ENCODE measurements around the gene PPP1CA. TPM values are rescaled to one million over a fixed set of nuclear protein-coding genes. Genes with fewer than 3 reads are reported as not detected.

Gene PPP1CA
- total RNA-seq, 1 donor from 2014 or later, result 144 TPM

DNA sequence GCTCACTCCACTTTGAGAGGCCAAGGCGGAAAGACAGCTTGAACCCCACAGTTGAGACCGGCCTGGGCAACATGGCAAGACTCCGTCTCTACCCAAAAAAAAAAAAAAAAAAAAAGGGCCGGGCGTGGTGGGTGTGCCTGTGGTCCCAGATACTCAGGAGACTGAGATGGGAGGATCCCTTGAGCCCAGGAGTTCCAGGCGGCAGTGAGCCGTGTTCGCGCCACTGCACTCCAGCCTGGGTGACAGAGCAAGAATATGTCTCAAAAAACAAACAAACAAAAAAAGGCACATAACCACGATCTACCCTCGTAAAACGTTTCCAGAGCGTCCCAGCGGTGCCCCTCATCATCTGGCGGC lies 10.7 kb downstream of the PPP1CA start:
- Histone ChIP-seq H3K36me3 (peaks cover 8% of the 10 kb centered on the region), H3K4me3 (peak overlapping the region; percentile 96), H3K4me1 (peaks cover 16% of the 10 kb centered on the region), H3K27me3 (ENCODE audit: low read depth) (no peaks in the 10 kb centered on the region), H3K27ac (peak overlapping the region; percentile 91), H3K9me3 (no peaks in the 10 kb centered on the region)
- intact Hi-C loops (cut with DNase I), result no loop called here
- TF ChIP-seq, protein P1, sequence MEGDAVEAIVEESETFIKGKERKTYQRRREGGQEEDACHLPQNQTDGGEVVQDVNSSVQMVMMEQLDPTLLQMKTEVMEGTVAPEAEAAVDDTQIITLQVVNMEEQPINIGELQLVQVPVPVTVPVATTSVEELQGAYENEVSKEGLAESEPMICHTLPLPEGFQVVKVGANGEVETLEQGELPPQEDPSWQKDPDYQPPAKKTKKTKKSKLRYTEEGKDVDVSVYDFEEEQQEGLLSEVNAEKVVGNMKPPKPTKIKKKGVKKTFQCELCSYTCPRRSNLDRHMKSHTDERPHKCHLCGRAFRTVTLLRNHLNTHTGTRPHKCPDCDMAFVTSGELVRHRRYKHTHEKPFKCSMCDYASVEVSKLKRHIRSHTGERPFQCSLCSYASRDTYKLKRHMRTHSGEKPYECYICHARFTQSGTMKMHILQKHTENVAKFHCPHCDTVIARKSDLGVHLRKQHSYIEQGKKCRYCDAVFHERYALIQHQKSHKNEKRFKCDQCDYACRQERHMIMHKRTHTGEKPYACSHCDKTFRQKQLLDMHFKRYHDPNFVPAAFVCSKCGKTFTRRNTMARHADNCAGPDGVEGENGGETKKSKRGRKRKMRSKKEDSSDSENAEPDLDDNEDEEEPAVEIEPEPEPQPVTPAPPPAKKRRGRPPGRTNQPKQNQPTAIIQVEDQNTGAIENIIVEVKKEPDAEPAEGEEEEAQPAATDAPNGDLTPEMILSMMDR (IDR thresholded peaks at IDR 0.05), result no peak
- ATAC-seq (no peak), DNase-seq (no peak)

DNA sequence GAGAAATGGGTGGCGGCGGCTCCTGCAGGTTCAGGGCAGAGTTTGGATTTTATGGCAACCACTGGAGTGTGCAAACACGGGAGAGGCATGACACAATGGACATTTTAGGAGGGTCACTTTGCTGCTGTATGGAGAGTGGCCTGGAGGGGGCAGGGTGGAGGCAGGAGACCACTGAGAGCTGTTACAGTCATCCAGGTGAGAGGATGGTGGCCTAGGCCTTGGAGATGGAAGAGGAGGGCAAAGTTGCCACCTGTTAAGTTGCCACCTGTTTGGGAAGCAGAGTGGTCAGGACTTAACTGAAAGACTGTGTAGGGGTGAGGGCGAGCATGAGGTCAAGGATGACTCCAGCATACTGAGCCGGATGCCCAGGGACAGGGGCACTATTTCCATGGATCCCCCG lies 12.2 kb downstream of the PPP1CA start:
- intact Hi-C loops (cut with DNase I), result loop anchor here (5.0 kb wide), 1 partner anchor 37 kb away; the partner anchor contains the start of gene POLD4
- ATAC-seq, result no peak
- Histone ChIP-seq H3K27ac (no peak overlapping the region), H3K9me3 (no peaks in the 10 kb centered on the region), H3K4me3 (no peak overlapping the region), H3K4me1 (peaks cover 16% of the 10 kb centered on the region), H3K27me3 (ENCODE audit: low read depth) (no peaks in the 10 kb centered on the region), H3K36me3 (no peaks in the 10 kb centered on the region)
- DNase-seq, result no peak
- TF ChIP-seq, protein P1 (IDR thresholded peaks at IDR 0.05), result peak; percentile 44

DNA sequence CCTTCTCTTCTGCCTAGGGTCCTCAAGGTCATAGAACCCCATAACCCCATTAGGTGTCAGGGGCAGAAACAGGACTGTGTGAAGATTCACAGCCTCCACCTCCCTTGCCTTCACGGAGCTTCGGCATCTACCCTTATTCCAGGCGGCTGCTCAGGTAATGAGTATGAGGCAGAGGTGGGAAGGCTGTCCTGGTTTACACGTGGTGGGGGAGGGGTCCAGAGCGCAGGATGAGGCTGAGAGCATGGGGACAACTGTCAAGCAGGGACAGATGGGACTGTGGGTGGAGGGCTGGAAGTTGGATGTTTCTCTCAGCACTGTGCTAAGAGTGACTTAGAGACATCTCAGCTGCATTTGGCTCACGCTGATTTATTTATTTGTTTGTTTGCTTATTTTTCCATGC lies 14.1 kb downstream of the PPP1CA start:
- Histone ChIP-seq H3K27me3 (ENCODE audit: low read depth) (no peaks in the 10 kb centered on the region), H3K36me3 (no peaks in the 10 kb centered on the region), H3K4me1 (peaks cover 15% of the 10 kb centered on the region), H3K9me3 (no peaks in the 10 kb centered on the region), H3K27ac (no peak overlapping the region), H3K4me3 (no peak overlapping the region)
- TF ChIP-seq, protein P1 (IDR thresholded peaks at IDR 0.05), result no peak
- intact Hi-C loops (cut with DNase I), result loop anchor here (5.0 kb wide), 1 partner anchor 35 kb away; the partner anchor contains the start of gene POLD4
- DNase-seq (no peak), ATAC-seq (no peak)

DNA sequence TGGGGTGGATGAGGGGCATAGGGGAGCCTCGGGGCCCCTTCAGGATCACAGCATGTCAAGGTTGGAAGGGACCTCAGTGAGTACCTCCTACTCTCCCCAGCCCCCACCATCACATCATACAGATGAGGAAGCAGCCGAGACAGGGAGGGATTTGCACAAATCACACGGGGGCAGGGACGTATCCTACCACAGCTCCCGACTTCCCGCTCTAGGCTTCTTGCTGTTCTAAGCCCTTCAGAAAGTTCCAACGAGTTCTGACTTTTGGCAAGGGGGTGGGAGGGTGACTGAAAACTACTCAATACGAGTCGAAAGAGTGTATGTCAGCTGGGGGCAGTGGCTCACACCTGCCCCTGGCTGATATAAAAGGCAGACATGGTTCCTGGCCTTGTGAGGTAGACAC lies 14.6 kb downstream of the PPP1CA start:
- no peak for DNase-seq
- no peaks in the 10 kb centered on the region for H3K9me3 ChIP-seq
- no peak overlapping the region for H3K27ac ChIP-seq
- ATAC-seq, result no peak
- no peaks in the 10 kb centered on the region for H3K36me3 ChIP-seq
- intact Hi-C loops (cut with DNase I), result loop anchor here (5.0 kb wide), 1 partner anchor 35 kb away; the partner anchor contains the start of gene POLD4
- H3K4me3 ChIP-seq, result no peak overlapping the region
- H3K27me3 ChIP-seq (ENCODE audit: low read depth), result no peaks in the 10 kb centered on the region
- TF ChIP-seq, protein P1 (IDR thresholded peaks at IDR 0.05), result no peak
- peaks cover 15% of the 10 kb centered on the region for H3K4me1 ChIP-seq

DNA sequence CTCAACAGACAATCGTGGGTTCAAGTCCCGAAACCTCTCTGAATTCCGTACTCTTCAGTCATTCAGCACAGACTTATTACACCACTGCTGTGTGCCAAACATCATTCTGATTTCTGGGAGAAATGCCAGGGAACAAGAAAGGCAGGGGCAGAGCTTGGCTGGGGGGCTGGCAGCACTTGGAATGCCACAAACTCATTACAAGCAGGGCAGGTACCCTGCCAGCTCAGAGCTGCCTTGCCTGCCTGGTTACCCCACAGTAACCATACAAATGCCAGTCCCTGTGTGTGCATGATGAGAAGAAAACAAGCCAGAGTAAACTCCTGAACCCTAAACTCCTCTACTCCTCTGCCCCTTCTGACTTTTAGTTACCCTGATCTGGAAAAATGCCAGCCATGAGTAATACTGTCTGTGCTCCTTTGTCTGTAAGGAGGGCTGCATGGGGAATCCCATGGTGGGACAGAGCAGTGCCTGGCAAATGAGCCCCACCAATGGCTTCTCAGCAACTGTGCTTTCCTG lies 16.7 kb downstream of the PPP1CA start:
- intact Hi-C loops (cut with DNase I), result loop anchor here (5.0 kb wide), 1 partner anchor 33 kb away; the partner anchor contains the start of gene POLD4
- H3K27ac ChIP-seq, result no peak overlapping the region
- ATAC-seq (peak; percentile 4 to 10), DNase-seq (no peak)
- H3K4me3 ChIP-seq, result no peak overlapping the region
- H3K9me3 ChIP-seq, result no peaks in the 10 kb centered on the region
- H3K27me3 ChIP-seq (ENCODE audit: low read depth), result no peaks in the 10 kb centered on the region
- H3K4me1 ChIP-seq, result peaks cover 21% of the 10 kb centered on the region
- TF ChIP-seq, protein P1 (IDR thresholded peaks at IDR 0.05), result no peak
- no peaks in the 10 kb centered on the region for H3K36me3 ChIP-seq

All from lower lobe of right lung (tissue), 2 donors.